ENCODE measurements around the gene FBLN2.

FBLN2 gene

GRCh38 chr3:13533885-13534301 is 15.0 kb upstream of the FBLN2 start:
- no peak for DNase-seq

- no peak for DNase-seq
Observed at GRCh38 chr3:13535526-13535875, 13.4 kb upstream of the FBLN2 start.

- no peak for DNase-seq
Observed at GRCh38 chr3:13535905-13536304, 13.0 kb upstream of the FBLN2 start.

GRCh38 chr3:13536432-13536831 is 12.5 kb upstream of the FBLN2 start:
- DNase-seq: no peak

- no peak for DNase-seq
Observed at GRCh38 chr3:13536832-13537231, 12.1 kb upstream of the FBLN2 start.

- DNase-seq: no peak
Observed at GRCh38 chr3:13537244-13537908, 11.5 kb upstream of the FBLN2 start.

GRCh38 chr3:13537909-13538296 is 11.0 kb upstream of the FBLN2 start:
- peak; percentile 86 for DNase-seq

- no peak for DNase-seq
Observed at GRCh38 chr3:13538520-13539291, 10.2 kb upstream of the FBLN2 start.

- DNase-seq: no peak
Observed at GRCh38 chr3:13539292-13539638, 9.7 kb upstream of the FBLN2 start.

GRCh38 chr3:13539671-13540070 is 9.3 kb upstream of the FBLN2 start:
- DNase-seq: no peak

- DNase-seq: no peak
Observed at GRCh38 chr3:13540297-13540995, 8.5 kb upstream of the FBLN2 start.

GRCh38 chr3:13541691-13542090 is 7.2 kb upstream of the FBLN2 start:
- DNase-seq: no peak

- no peak for DNase-seq
Observed at GRCh38 chr3:13542142-13542541, 6.8 kb upstream of the FBLN2 start.

- DNase-seq: peak; percentile 50
Observed at GRCh38 chr3:13543253-13543652, 5.7 kb upstream of the FBLN2 start.

GRCh38 chr3:13544293-13544831 is 4.6 kb upstream of the FBLN2 start:
- DNase-seq: peak; percentile 42

- DNase-seq: no peak
Observed at GRCh38 chr3:13544951-13545651, 3.8 kb upstream of the FBLN2 start.

- no peak for DNase-seq
Observed at GRCh38 chr3:13545952-13546454, 2.9 kb upstream of the FBLN2 start.

GRCh38 chr3:13546667-13547171 is 2.2 kb upstream of the FBLN2 start:
- DNase-seq: no peak

- DNase-seq: no peak
Observed at GRCh38 chr3:13547591-13548371, 1.1 kb upstream of the FBLN2 start.

GRCh38 chr3:13549623-13550422 is 898 bp downstream of the FBLN2 start:
- DNase-seq: no peak

- no peak for DNase-seq
Observed at GRCh38 chr3:13550423-13550690, 1.4 kb downstream of the FBLN2 start.
